IPS DF 19.7 (cell line): Measurements from ENCODE around the gene UQCC5.

Experiments
- DNase-seq: peaks from one replicate; pipeline ENCODE4 v3.0.0-alpha.2; 2013; ENCODE audit warnings: low read depth, low spot score

UQCC5 gene, protein sequence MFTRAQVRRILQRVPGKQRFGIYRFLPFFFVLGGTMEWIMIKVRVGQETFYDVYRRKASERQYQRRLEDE

DNA sequence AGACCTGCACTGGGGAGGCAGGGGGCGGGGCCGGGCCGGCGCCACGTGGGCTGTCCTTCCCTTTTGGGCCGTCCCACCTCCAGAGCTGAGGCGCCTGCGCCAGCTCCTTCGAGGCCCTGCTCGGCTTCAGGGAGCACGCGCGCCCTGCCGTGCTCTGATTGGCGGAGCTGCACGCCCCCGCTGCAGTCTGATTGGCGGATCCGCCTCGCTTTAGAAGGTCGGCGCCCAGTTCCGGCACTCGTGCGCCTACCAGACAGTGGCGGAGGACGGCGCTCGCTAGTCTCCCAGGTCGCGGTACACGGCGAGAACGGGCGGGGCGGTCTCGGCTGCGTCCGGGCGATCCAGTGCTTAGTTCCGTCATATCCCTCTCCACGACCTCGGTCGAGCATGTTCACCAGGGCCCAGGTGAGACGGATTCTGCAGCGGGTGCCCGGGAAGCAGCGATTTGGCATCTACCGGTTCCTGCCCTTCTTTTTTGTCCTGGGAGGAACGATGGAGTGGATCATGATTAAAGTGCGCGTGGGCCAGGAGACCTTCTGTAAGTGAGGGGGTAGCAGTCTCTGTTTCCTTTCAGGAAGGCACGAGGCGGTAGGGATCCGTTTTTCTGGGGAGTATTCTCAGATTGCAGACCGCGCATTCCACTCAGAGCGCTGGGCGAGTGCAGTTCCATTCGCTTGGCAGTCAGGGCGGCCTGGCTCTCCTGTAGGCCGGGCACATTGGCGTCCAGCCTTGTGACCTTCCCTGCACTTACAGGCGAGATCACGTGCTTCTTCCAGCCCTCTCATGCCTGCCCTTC lies at the start of gene UQCC5:
Gene UQCC5 (plus strand): TSS at position 237 of the 796 bp plus-strand sequence. CDS start 151 bp downstream, at position 388.
- DNase-seq = peak; percentile 91

- no peak for DNase-seq
Observed at GRCh38 chr3:52487050-52487787, 49.2 kb upstream of the UQCC5 start.

GRCh38 chr3:52487788-52488691 lies 48.4 kb upstream of the UQCC5 start:
- no peak for DNase-seq

GRCh38 chr3:52488746-52489145 lies 47.7 kb upstream of the UQCC5 start:
- no peak for DNase-seq

DNA sequence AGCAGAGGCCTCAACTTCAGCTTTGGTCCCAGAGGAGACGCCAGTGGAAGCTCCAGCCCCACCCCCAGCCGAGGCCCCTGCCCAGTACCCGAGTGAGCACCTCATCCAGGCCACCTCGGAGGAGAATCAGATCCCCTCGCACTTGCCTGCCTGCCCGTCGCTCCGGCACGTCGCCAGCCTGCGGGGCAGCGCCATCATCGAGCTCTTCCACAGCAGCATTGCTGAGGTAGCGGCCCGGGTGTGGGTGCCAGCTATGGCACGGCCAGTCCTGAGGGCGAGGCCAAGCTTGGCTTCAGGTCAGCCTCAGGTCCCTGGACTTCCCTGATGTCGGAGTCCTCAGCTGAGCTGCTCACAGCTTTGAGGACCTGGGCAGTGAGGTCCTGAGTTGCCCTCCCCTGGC lies 47.0 kb upstream of the UQCC5 start:
- no peak for DNase-seq

DNA sequence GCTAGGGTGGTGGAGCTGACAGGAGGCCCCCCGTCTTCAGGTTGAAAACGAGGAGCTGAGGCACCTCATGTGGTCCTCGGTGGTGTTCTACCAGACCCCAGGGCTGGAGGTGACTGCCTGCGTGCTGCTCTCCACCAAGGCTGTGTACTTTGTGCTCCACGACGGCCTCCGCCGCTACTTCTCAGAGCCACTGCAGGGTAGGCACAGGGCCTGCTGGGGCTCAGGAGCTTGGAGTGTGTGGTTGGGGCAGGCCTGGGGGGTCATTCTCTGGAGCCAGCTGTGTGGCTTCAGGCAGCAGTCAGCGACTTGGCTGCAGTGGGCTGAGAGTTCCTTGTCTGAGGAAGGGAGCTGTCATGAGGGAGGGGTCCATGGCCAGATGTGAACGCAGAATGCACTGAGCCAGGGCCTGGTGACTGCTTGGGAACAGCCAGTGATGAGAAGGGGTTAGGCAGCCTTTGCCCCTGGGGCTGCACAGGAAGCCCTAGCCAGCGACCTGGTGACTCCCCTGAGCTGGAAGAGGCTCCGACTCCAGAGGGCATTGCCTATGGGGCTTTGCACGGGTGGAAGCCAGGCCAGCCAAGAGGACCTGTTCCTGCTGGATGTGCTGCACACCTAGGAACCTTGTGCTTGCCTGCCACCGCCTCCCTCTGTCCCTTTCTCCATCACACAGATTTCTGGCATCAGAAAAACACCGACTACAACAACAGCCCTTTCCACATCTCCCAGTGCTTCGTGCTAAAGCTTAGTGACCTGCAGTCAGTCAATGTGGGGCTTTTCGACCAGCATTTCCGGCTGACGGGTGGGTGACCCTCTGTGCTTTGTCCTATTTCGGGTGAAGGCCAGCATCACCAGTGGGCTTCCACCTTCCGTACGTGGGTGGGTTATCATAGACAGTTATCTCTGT lies 46.1 kb upstream of the UQCC5 start:
- no peak for DNase-seq

GRCh38 chr3:52490939-52491526 lies 45.4 kb upstream of the UQCC5 start:
- no peak for DNase-seq

DNA sequence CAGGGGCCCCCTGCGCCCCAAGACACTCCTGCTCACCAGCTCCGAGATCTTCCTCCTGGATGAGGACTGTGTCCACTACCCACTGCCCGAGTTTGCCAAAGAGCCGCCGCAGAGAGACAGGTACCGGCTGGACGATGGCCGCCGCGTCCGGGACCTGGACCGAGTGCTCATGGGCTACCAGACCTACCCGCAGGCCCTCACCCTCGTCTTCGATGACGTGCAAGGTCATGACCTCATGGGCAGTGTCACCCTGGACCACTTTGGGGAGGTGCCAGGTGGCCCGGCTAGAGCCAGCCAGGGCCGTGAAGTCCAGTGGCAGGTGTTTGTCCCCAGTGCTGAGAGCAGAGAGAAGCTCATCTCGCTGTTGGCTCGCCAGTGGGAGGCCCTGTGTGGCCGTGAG lies 44.3 kb upstream of the UQCC5 start:
- DNase-seq = no peak

DNA sequence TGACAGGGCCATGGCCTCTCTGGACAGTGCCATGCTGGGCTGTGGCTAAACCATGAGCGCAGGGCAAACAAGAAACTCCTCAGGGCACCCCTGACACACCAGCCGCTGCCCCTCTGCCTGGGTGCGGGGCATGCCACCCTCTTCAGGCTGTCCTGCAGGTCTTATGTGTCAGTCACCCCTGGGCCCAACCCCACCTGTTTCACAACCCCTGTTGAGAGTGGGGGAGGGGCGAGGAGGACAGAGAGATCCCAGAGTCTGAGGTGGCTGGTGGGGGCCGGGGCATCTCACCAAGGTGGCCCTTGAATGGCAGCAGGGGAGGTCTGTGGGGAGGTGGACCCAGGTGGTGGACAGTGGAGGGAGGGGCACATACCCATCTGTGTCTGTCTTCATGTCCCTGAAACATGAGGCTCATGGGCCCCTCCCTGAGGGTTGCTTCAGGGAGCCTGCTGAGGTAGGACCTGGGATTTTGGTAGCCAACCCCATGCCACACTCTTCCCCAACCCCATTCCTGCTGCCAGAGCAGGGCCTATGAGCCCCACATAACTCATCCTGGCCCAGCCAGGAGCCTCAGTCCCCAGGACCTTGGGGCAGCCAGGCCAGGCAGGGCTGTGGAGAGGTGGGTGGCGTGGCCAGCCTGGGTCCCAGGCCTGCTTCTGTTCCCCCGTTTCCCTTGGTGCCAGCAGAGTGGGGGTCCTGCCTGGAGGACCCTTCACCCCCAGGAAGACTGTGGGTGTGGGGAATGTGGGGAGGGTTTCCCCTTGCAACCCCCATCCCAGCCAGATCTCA lies 43.0 kb upstream of the UQCC5 start:
- DNase-seq = no peak

DNA sequence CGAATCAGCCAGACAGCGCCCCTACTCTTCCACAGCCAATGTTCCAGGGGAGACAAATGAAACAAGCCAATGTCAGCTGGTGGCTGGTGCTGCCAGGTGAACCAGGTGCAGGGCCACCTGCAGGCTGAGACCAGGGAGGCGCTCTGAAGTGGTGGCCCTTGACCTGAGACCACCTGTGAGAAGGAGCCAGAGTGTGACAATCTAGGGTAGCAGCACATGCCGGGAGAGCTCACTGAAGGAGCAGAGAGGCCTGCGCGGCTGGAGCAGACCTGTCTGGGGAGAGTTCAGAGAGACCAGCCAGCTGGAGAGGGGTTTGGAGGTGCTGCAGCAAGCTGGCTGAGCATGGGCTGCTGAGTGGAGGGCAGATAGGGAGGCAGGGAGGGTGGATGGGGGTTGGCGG lies 42.0 kb upstream of the UQCC5 start:
- no peak for DNase-seq

GRCh38 chr3:52494886-52495495 lies 41.4 kb upstream of the UQCC5 start, which contains the start of gene STAB1:
TSS of gene STAB1 (plus strand) at chr3:52495338. CDS start at chr3:52495414, 76 bp downstream.
- no peak for DNase-seq

DNA sequence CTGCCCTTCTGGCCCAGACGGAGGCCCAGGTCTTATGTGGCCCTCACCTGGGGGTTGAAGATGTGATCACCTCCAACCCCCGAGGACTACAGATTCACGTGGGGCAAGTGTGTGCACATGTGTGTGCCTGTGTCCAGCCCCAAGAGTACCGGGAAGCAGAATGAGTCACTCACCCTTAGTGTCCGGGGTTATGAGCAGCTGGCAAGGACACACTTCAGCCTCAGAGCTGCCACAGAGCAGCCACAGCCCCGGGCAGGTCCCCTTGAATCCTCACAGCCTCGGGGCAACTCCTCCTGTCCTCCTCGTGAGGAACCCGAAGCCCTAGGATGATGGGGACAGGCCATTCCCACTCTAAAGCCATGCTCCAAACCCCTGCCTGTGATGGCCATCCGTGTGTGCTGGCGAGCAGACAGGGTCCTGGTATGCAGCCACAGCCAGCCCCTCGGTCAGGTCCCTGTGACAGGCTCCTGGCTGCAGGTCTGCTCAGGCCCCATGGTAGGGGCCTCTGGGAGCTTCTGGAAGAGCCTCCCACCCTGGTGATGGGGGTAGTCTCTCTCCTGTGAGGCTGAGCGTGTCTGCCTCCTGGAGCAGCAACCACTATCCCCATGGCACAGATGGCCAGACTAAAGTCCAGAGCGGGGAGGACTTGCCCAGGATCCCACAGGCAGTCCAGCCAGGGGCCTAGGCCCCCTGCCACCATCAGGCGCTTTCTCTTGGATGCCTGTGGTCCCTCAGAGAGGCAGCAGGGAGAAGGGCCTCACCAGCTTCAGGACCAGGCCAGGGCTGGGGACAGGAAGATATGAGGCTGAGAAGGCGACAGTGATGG lies 40.4 kb upstream of the UQCC5 start:
- no peak for DNase-seq

- DNase-seq = no peak
Observed at GRCh38 chr3:52498137-52499054, 38.0 kb upstream of the UQCC5 start.

- no peak for DNase-seq
Observed at GRCh38 chr3:52501046-52501445, 35.4 kb upstream of the UQCC5 start.

DNA sequence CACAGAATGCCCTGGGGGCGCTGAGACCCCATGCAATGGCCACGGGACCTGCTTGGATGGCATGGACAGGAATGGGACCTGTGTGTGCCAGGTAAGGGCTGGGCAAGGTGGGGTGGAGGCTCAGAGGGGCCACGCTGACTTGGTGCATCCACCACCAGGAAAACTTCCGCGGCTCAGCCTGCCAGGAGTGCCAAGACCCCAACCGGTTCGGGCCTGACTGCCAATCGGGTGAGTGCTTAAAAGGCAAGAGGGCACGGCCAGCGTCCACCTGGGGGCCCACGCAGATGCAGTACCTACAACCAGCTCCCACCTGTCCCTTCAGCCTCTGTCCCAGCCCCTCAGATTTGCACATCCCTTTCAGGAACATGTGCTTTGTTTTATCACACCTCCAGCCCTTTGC lies 34.4 kb upstream of the UQCC5 start:
- no peak for DNase-seq

GRCh38 chr3:52502808-52503350 lies 33.5 kb upstream of the UQCC5 start:
- no peak for DNase-seq
